Breast epithelium (tissue), 4 donors: ENCODE measurements around the gene ADGB. TPM values are rescaled to one million over a fixed set of nuclear protein-coding genes. Genes with fewer than 3 reads are reported as not detected.

Source experiments
- DNase-seq, 2 donors: peaks; one replicate each; pipeline ENCODE4 v3.0.0-alpha.2; 2019; ENCODE audit warnings: low spot score in 2 of 2
- H3K27ac ChIP-seq, 2 donors: fragments of 200-600 bp; sonication (generic) in 1 of 2; one replicate each; pipeline ENCODE4 v1.5.1; 2016 to 2019; ENCODE audit warnings: mild to moderate bottlenecking in 1 of 2
- H3K27me3 ChIP-seq, 2 donors: fragments of 200-600 bp; sonication (generic) in 1 of 2; one replicate each; pipeline versions ENCODE4 v1.5.1 to v1.6.0; 2017 to 2019; ENCODE audit warnings: control low read depth in 1 of 2, mild to moderate bottlenecking in 1 of 2
- H3K36me3 ChIP-seq: fragments of 200-600 bp; one replicate; pipeline ENCODE4 v1.5.1; 2019
- H3K4me1 ChIP-seq, 2 donors: fragments of 200-600 bp; sonication (generic); one replicate each; pipeline ENCODE4 v1.5.1; 2016 to 2019; ENCODE audit warnings: control low read depth in 1 of 2
- H3K4me3 ChIP-seq, 3 donors: fragments of 200-600 bp; sonication (generic); 1 replicate in 2 of 3; 2 replicates in 1 of 3; pipeline ENCODE4 v1.5.1; 2016 to 2019; ENCODE audit warnings: mild to moderate bottlenecking in 3 of 3, moderate library complexity in 2 of 3
- H3K9me3 ChIP-seq, 2 donors: fragments of 200-600 bp; sonication (generic) in 1 of 2; one replicate each; pipeline ENCODE4 v1.5.1; 2016 to 2019; ENCODE audit warnings: control low read depth in 1 of 2
- CTCF ChIP-seq, 3 donors: fragments of 450-650 bp; IDR thresholded peaks; one replicate each; pipeline ENCODE4 v1.5.1; 2016 to 2017; ENCODE audit warnings: antibody characterized with exemption in 3 of 3, mild to moderate bottlenecking in 3 of 3, moderate library complexity in 3 of 3
- POLR2A ChIP-seq: fragments of 450-650 bp; IDR thresholded peaks from one replicate; pipeline ENCODE4 v1.6.1; 2016; ENCODE audit warnings: antibody characterized with exemption, mild to moderate bottlenecking, moderate library complexity
- POLR2AphosphoS5 ChIP-seq, 3 donors: sonication (generic); formaldehyde crosslinking; IDR thresholded peaks; one replicate each; pipeline ENCODE4 v1.6.1; 2017; ENCODE audit warnings: antibody characterized with exemption in 3 of 3
- intact Hi-C: fragments of 100-400 bp; cut with DNase I; formaldehyde crosslinking; loops from one replicate; pipeline ENCODE4 v1.15.1; 2023; ENCODE audit warnings: low total_unique reads
- total RNA-seq, 3 donors: library from RNA; depleted of rRNA; stranded (reverse); fragments of >200 nt; gene quantifications; one replicate each; pipeline ENCODE4 v1.1.0, GENCODE V29; 2016

The ADGB gene
- total RNA-seq, 3 donors from 2014 or later = not detected

GRCh38 chr6:146819596-146820320, 221.0 kb downstream of the ADGB start:
- no peak overlapping the region for H3K27ac ChIP-seq
- H3K4me1 ChIP-seq = no peaks in the 10 kb centered on the region
- TF ChIP-seq POLR2A (no peak), POLR2AphosphoS5 (IDR thresholded peaks at IDR 0.05) (no peak), CTCF (IDR thresholded peaks at IDR 0.05) (no peak)
- H3K36me3 ChIP-seq = no peaks in the 10 kb centered on the region
- DNase-seq = no peak
- no peak overlapping the region for H3K4me3 ChIP-seq
- no peaks in the 10 kb centered on the region for H3K9me3 ChIP-seq
- intact Hi-C loops = no loop called here
- no peaks in the 10 kb centered on the region for H3K27me3 ChIP-seq

- intact Hi-C loops = no loop called here
- H3K4me3 ChIP-seq = no peak overlapping the region
Observed at GRCh38 chr6:146827216-146827928, 228.6 kb downstream of the ADGB start.

GRCh38 chr6:146829792-146830565, 231.2 kb downstream of the ADGB start:
- Histone ChIP-seq H3K9me3 (no peaks in the 10 kb centered on the region), H3K4me1 (no peaks in the 10 kb centered on the region), H3K27me3 (no peaks in the 10 kb centered on the region), H3K4me3 (no peak overlapping the region), H3K27ac (no peak overlapping the region), H3K36me3 (no peaks in the 10 kb centered on the region)
- no peak for DNase-seq
- TF ChIP-seq POLR2A (no peak), POLR2AphosphoS5 (IDR thresholded peaks at IDR 0.05) (no peak), CTCF (IDR thresholded peaks at IDR 0.05) (no peak)
- intact Hi-C loops = no loop called here

More at GRCh38 chr6:146827216-146827928, 228.6 kb downstream of the ADGB start:
- TF ChIP-seq CTCF (IDR thresholded peaks at IDR 0.05) (no peak), POLR2AphosphoS5 (IDR thresholded peaks at IDR 0.05) (no peak), POLR2A (no peak)
- Histone ChIP-seq H3K27ac (no peak overlapping the region), H3K9me3 (no peaks in the 10 kb centered on the region), H3K36me3 (no peaks in the 10 kb centered on the region), H3K27me3 (no peaks in the 10 kb centered on the region), H3K4me1 (no peaks in the 10 kb centered on the region)
- DNase-seq = no peak

- H3K27me3 ChIP-seq = no peaks in the 10 kb centered on the region
- intact Hi-C loops = no loop called here
- no peaks in the 10 kb centered on the region for H3K4me1 ChIP-seq
- H3K36me3 ChIP-seq = no peaks in the 10 kb centered on the region
- H3K4me3 ChIP-seq = no peak overlapping the region
- no peak overlapping the region for H3K27ac ChIP-seq
- no peak for DNase-seq
- TF ChIP-seq POLR2AphosphoS5 (IDR thresholded peaks at IDR 0.05) (no peak), CTCF (IDR thresholded peaks at IDR 0.05) (no peak), POLR2A (no peak)
- no peaks in the 10 kb centered on the region for H3K9me3 ChIP-seq
Observed at GRCh38 chr6:146833157-146833556, 234.4 kb downstream of the ADGB start.
